NCI-H2196 treated with DMSO at 0.1 percent for 48 hours (cell line): Measurements from ENCODE around the gene SLC2A9.

Experiments
- DNase-seq: peaks from one replicate; lab custom pipeline; 2025; ENCODE audit not compliant: unreplicated experiment; lab: John Stamatoyannopoulos, UW

SLC2A9 gene

GRCh38 chr4:10020106-10020505, 1.2 kb downstream of the SLC2A9 start:
- DNase-seq = no peak

- DNase-seq = peak; percentile 33
These were observed 1.7 kb downstream of the SLC2A9 start for GRCh38 chr4:10019521-10020051.

- peak; percentile 94 for DNase-seq
These were observed 2.4 kb downstream of the SLC2A9 start for GRCh38 chr4:10018818-10019461.

- DNase-seq = no peak
These were observed 4.0 kb downstream of the SLC2A9 start for GRCh38 chr4:10017037-10017893.

GRCh38 chr4:10016169-10016568, 5.1 kb downstream of the SLC2A9 start:
- DNase-seq = no peak

- peak; percentile 58 for DNase-seq
These were observed 6.0 kb downstream of the SLC2A9 start for GRCh38 chr4:10015140-10015753.

GRCh38 chr4:10013722-10014121, 7.6 kb downstream of the SLC2A9 start:
- peak; percentile 35 for DNase-seq

GRCh38 chr4:10011885-10012284, 9.4 kb downstream of the SLC2A9 start:
- no peak for DNase-seq

- DNase-seq = no peak
These were observed 10.0 kb downstream of the SLC2A9 start for GRCh38 chr4:10011277-10011676.

GRCh38 chr4:10009861-10010500, 11.3 kb downstream of the SLC2A9 start:
- no peak for DNase-seq

GRCh38 chr4:10008609-10009005, 12.7 kb downstream of the SLC2A9 start:
- no peak for DNase-seq

- DNase-seq = peak; percentile 20
These were observed 13.3 kb downstream of the SLC2A9 start for GRCh38 chr4:10007793-10008608.

GRCh38 chr4:10007436-10007740, 13.9 kb downstream of the SLC2A9 start:
- no peak for DNase-seq

GRCh38 chr4:10006601-10007435, 14.5 kb downstream of the SLC2A9 start:
- DNase-seq = no peak

GRCh38 chr4:10006231-10006600, 15.1 kb downstream of the SLC2A9 start:
- peak; percentile 65 for DNase-seq

- no peak for DNase-seq
These were observed 15.7 kb downstream of the SLC2A9 start for GRCh38 chr4:10005632-10006031.

GRCh38 chr4:10003666-10004065, 17.6 kb downstream of the SLC2A9 start:
- no peak for DNase-seq

GRCh38 chr4:10002278-10002677, 19.0 kb downstream of the SLC2A9 start:
- no peak for DNase-seq

GRCh38 chr4:10001757-10002156, 19.5 kb downstream of the SLC2A9 start:
- no peak for DNase-seq
